HG02938 (cell line): ENCODE measurements around the gene WDR17.
"Not testable (repeated sequence)": the region's sequence is repeated elsewhere in the genome, so short reads cannot be mapped to it uniquely, and the experiment has no call there.

Experiments used
- ATAC-seq: cut with Tn5 transposase; IDR thresholded peaks from one replicate; pipeline ENCODE4 v1.9.1; 2021; ENCODE audit warnings: mild to moderate bottlenecking, moderate library complexity; ENCODE audit not compliant: unreplicated experiment

Gene WDR17

GRCh38 chr4:176189891-176190795 is 124.5 kb downstream of the WDR17 start:
- no peak for ATAC-seq

GRCh38 chr4:176191974-176192373 is 126.3 kb downstream of the WDR17 start:
- ATAC-seq = no peak

GRCh38 chr4:176193126-176193525 is 127.5 kb downstream of the WDR17 start:
- no peak for ATAC-seq

- ATAC-seq = no peak
Measured at GRCh38 chr4:176193938-176194337, 128.3 kb downstream of the WDR17 start.

- ATAC-seq = peak; percentile 96
Measured at GRCh38 chr4:176195184-176195978, 129.7 kb downstream of the WDR17 start, which contains the start of gene SPATA4. Gene SPATA4 (minus strand): TSS chr4:176195585. CDS start chr4:176195562, 23 bp downstream.

- ATAC-seq = no peak
Measured at GRCh38 chr4:176198316-176198903, 132.8 kb downstream of the WDR17 start.

GRCh38 chr4:176205299-176205698 is 139.7 kb downstream of the WDR17 start:
- no peak for ATAC-seq

- ATAC-seq = no peak
Measured at GRCh38 chr4:176207839-176208238, 142.2 kb downstream of the WDR17 start.

GRCh38 chr4:176209535-176209934 is 143.9 kb downstream of the WDR17 start:
- no peak for ATAC-seq

GRCh38 chr4:176210101-176210500 is 144.5 kb downstream of the WDR17 start:
- no peak for ATAC-seq

GRCh38 chr4:176210579-176211296 is 145.1 kb downstream of the WDR17 start:
- ATAC-seq = no peak

GRCh38 chr4:176212351-176212750 is 146.7 kb downstream of the WDR17 start:
- not testable (repeated sequence) for ATAC-seq

GRCh38 chr4:176217510-176217909 is 151.9 kb downstream of the WDR17 start:
- ATAC-seq = no peak

GRCh38 chr4:176222149-176222548 is 156.5 kb downstream of the WDR17 start:
- ATAC-seq = no peak

- no peak for ATAC-seq
Measured at GRCh38 chr4:176223561-176223960, 157.9 kb downstream of the WDR17 start.

- no peak for ATAC-seq
Measured at GRCh38 chr4:176226736-176227135, 161.1 kb downstream of the WDR17 start.

- no peak for ATAC-seq
Measured at GRCh38 chr4:176229645-176230044, 164.0 kb downstream of the WDR17 start.
